Testis (tissue), 3 donors: ENCODE results near the gene TMED6. TPM values are rescaled to one million over a fixed set of nuclear protein-coding genes. Genes with fewer than 3 reads are reported as not detected.

Experiments used
- DNase-seq: peaks from one replicate; pipeline ENCODE4 v3.0.0-alpha.2; 2019
- H3K27ac ChIP-seq, 2 donors: fragments of 200-600 bp; sonication (generic); one replicate each; pipeline ENCODE4 v1.5.1; 2019
- H3K27me3 ChIP-seq: fragments of 200-600 bp; sonication (generic); one replicate; pipeline ENCODE4 v1.5.1; 2019
- H3K36me3 ChIP-seq: fragments of 200-600 bp; sonication (generic); one replicate; pipeline ENCODE4 v1.5.1; 2017; ENCODE audit warnings: low read depth; ENCODE audit errors: missing control alignments
- H3K4me1 ChIP-seq: fragments of 200-600 bp; sonication (generic); one replicate; pipeline ENCODE4 v1.5.1; 2019
- H3K4me3 ChIP-seq, 2 donors: fragments of 200-600 bp; sonication (generic); one replicate each; pipeline ENCODE4 v1.5.1; 2017 to 2019
- H3K9me3 ChIP-seq: fragments of 200-600 bp; sonication (generic); one replicate; pipeline ENCODE4 v1.5.1; 2017
- POLR2A ChIP-seq: fragments of 450-650 bp; IDR thresholded peaks from one replicate; pipeline ENCODE4 v1.6.1; 2017; ENCODE audit warnings: antibody characterized with exemption, mild to moderate bottlenecking, moderate library complexity
- WGBS, 2 donors: methylation state at CpG; one replicate each; pipeline ENCODE4 v1.1.5; 2018; 5-methylcytosine and 5-hydroxymethylcytosine counted together
- intact Hi-C: fragments of 100-400 bp; cut with DNase I; formaldehyde crosslinking; loops from one replicate; pipeline ENCODE4 v1.15.1; 2023; ENCODE audit warnings: low total_unique reads
- polyA plus RNA-seq: library from polyadenylated mRNA; stranded (reverse); fragments of 350-450 nt; fragmentation: Illumina TruSeq; extraction: RNeasy Lipid Tissue Mini Kit (QIAGEN cat#74804); gene quantifications from one replicate; pipeline ENCODE4 v1.2.3, GENCODE V29; 2014; ENCODE audit warnings: low read depth, low replicate concordance; ENCODE audit not compliant: insufficient read depth
- total RNA-seq, 2 donors: library from RNA; depleted of rRNA; stranded (reverse); fragments of >200 nt; gene quantifications; one replicate each; pipeline ENCODE4 v1.2.3, GENCODE V29; 2016
- TF ChIP-seq, protein P1 (sequence below), 3 experiments: fragments of 450-650 bp in 2 of 3; fragments of 200-600 bp in 1 of 3; sonication (generic) in 1 of 3; IDR thresholded peaks; one replicate each; pipeline ENCODE4 v1.5.1; 2016 to 2019; ENCODE audit warnings: antibody characterized with exemption in 3 of 3, mild to moderate bottlenecking in 2 of 3, moderate library complexity in 1 of 3

Gene TMED6
- total and polyA plus RNA-seq, 3 donors from 2014 or later, result 1.4 to 1.6 TPM; not detected in 1

DNA sequence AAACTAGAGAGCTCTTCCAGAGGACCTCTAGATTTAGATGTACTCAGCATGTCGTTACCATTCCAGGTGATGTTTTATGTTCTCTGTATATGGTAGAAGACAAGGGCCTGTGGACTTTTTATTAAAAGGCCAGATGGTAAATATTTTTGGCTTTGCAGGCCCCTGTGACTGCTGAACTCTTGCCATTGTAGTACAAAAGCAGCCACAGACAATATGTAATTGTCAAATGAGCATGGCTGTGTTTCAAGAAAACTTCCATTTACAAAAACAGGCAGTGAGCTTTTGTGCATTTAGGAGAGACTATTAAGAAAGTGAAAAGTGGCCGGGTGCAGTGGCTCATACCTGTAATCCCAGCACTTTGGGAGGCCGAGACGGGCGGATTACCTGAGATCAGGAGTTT is 7.4 kb downstream of the TMED6 start:
- H3K9me3 ChIP-seq, result no peaks in the 10 kb centered on the region
- no peak for DNase-seq
- H3K4me1 ChIP-seq, result peaks cover 8% of the 10 kb centered on the region
- no peak for TF ChIP-seq POLR2A
- TF ChIP-seq, protein P1, sequence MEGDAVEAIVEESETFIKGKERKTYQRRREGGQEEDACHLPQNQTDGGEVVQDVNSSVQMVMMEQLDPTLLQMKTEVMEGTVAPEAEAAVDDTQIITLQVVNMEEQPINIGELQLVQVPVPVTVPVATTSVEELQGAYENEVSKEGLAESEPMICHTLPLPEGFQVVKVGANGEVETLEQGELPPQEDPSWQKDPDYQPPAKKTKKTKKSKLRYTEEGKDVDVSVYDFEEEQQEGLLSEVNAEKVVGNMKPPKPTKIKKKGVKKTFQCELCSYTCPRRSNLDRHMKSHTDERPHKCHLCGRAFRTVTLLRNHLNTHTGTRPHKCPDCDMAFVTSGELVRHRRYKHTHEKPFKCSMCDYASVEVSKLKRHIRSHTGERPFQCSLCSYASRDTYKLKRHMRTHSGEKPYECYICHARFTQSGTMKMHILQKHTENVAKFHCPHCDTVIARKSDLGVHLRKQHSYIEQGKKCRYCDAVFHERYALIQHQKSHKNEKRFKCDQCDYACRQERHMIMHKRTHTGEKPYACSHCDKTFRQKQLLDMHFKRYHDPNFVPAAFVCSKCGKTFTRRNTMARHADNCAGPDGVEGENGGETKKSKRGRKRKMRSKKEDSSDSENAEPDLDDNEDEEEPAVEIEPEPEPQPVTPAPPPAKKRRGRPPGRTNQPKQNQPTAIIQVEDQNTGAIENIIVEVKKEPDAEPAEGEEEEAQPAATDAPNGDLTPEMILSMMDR (IDR thresholded peaks at IDR 0.05), result no peak
- no peaks in the 10 kb centered on the region for H3K27me3 ChIP-seq
- H3K36me3 ChIP-seq, result no peaks in the 10 kb centered on the region
- no peak overlapping the region for H3K4me3 ChIP-seq
- intact Hi-C loops, result no loop called here
- H3K27ac ChIP-seq, result no peak overlapping the region
- 94 to 96% methylated on average over 5 of the region's 5 CpGs for WGBS, 2 donors

DNA sequence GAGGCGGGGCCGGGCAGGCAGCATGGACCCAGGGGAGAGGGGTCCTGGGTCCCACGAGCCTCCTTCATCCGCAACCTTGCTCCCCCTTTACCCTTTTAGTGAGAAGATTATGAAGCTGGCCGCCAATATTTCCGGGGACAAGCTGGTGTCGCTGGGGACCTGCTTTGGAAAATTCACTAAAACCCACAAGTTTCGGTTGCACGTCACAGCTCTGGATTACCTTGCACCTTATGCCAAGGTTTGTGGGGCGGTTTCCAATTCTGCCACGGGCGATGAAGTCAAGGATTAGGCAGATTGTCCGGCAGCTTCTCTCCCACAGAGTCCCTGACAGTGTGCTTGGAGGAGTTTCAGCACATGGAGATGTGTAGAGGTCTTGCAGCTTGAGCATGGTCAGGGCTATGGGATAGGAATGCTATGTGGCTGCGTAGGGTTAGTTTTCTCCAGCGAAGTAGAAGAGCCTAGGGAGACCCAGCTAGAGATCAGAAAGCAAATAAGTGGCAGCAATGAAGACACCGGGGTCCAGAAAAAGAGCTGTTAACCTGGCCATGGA is 11.4 kb downstream of the TMED6 start:
- intact Hi-C loops, result no loop called here
- TF ChIP-seq POLR2A, result no peak
- TF ChIP-seq, protein P1 (IDR thresholded peaks at IDR 0.05), result no peak
- Histone ChIP-seq H3K4me3 (peak overlapping the region; percentile 85 to 90), H3K36me3 (no peaks in the 10 kb centered on the region), H3K27ac (peak overlapping the region; percentile 84 to 86), H3K4me1 (peaks cover 16% of the 10 kb centered on the region), H3K9me3 (no peaks in the 10 kb centered on the region), H3K27me3 (no peaks in the 10 kb centered on the region)
- WGBS, 2 donors, result 3 to 6% methylated on average over 14 to 16 of the region's 16 CpGs
- DNase-seq, result no peak

DNA sequence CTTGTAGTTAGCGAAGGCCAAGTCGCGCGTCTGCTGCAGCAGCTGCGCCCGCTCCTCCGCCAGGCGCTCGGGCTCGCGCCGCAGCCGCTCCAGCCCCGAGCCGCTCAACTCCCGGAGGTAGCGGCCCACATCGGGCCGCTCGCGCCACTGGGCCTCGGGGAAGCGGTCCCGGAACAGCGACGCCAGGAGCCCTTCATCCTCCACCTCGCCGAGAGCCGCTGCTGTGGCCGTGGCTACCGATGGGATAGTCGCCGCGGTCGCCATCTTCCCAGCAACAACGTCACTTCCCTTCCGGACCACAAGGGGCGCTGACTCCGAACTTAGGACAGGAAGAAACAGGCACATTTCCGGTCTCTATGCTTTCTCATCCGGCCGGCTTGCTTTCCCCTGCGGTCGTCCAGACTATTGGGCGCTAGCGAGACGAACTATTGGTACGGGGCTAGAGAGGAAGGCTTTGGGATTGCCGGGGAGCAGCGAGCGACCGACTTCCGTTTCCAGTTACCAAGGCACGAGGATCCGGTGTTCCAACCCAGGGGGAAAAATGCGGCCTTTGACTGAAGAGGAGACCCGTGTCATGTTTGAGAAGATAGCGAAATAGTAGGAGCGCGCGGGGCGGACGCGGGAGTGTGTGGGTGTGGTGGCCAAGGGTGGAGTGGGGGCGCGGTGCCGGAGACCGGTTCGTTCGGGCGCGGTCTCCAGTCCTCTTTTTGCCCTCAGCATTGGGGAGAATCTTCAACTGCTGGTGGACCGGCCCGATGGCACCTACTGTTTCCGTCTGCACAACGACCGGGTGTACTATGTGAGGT is 12.1 kb downstream of the TMED6 start, which contains the start of the genes COG8 and NIP7:
Gene COG8, minus strand, starts transcription at position 276 of the 806 bp plus-strand sequence. Its CDS starts 12 bp downstream, at position 264.
Gene NIP7, plus strand, starts transcription at position 484 of the 806 bp plus-strand sequence. Its CDS starts 58 bp downstream, at position 542.
- peak; percentile 98 for DNase-seq
- Histone ChIP-seq H3K27ac (peak within 1 kb of the TSS; percentile 84 to 86), H3K36me3 (no peaks in the 10 kb centered on the region), H3K9me3 (no peaks in the 10 kb centered on the region), H3K27me3 (no peaks in the 10 kb centered on the region), H3K4me1 (peaks cover 16% of the 10 kb centered on the region), H3K4me3 (peak within 1 kb of the TSS; percentile 85 to 90)
- TF ChIP-seq POLR2A, result peak; percentile 6
- TF ChIP-seq, protein P1 (IDR thresholded peaks at IDR 0.05), result peak; percentile 85 to 93 (median 93)
- 0 to 1% methylated on average over 37 to 42 of the region's 77 CpGs for WGBS, 2 donors
- intact Hi-C loops, result no loop called here

DNA sequence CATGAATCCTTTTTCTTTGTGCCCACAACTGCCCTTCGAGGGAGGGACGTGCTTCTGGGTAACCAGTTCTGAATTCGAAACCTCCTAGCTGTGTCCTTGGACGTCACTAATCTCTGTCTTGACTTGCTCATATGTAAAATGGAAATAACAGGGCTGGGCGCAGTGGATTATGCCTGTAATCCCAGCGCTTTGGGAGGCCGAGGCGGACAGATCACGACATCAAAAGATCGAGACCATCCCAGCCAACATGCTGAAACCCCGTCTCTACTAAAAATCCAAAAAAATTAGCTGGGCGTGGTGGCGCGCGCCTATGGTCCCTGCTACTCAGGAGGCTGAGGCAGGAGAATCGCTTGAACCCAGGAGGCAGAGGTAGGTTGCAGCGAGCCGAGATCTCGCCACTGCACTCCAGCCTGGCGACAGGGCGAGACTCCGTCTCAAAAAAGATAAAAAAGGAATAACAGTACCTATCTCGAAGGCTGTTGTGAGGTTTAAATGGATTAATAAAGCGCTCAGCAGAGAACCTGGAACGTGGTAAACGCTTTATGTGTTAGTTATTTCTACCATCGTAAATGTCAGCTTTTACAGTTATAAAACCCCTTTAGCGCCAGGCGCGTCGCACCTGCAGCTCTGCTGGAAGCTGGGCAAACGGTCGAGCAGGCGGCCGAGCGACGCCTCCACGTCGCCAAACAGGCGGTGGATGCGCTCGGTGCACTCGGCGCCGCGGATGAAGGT is 12.9 kb downstream of the TMED6 start:
- Histone ChIP-seq H3K4me3 (peak overlapping the region; percentile 85 to 90), H3K4me1 (peaks cover 16% of the 10 kb centered on the region), H3K36me3 (no peaks in the 10 kb centered on the region), H3K27me3 (no peaks in the 10 kb centered on the region), H3K27ac (peak overlapping the region; percentile 84 to 86), H3K9me3 (no peaks in the 10 kb centered on the region)
- 15 to 20% methylated on average over 26 to 46 of the region's 46 CpGs for WGBS, 2 donors
- DNase-seq, result no peak
- TF ChIP-seq, protein P1 (IDR thresholded peaks at IDR 0.05), result no peak
- TF ChIP-seq POLR2A, result no peak
- intact Hi-C loops, result no loop called here
